Activated CD8-positive, alpha-beta memory T cell treated with anti-CD3 and anti-CD28 coated beads for 36 hours (primary cell): Measurements from ENCODE around the gene GH2. TPM values are rescaled to one million over a fixed set of nuclear protein-coding genes. Genes with fewer than 3 reads are reported as not detected.
"Not testable (repeated sequence)": the region's sequence is repeated elsewhere in the genome, so short reads cannot be mapped to it uniquely, and the experiment has no call there.

Experiments used
- CTCF ChIA-PET: fragments of 350-600 bp; sonication (Branson Sonifier 250); formaldehyde crosslinking; loops from one replicate; lab custom pipeline; 2021; ENCODE audit warnings: antibody characterized with exemption; lab: Charles Lee
- POLR2A ChIA-PET: fragments of 350-600 bp; sonication (Branson Sonifier 250); formaldehyde crosslinking; loops from one replicate; lab custom pipeline; 2021; ENCODE audit warnings: antibody characterized with exemption; lab: Charles Lee
- total RNA-seq, 2 experiments: library from RNA; stranded (reverse); gene quantifications; one replicate each; pipeline ENCODE4 v1.2.3, GENCODE V29; 2021

GH2 gene
- not detected for total RNA-seq

DNA sequence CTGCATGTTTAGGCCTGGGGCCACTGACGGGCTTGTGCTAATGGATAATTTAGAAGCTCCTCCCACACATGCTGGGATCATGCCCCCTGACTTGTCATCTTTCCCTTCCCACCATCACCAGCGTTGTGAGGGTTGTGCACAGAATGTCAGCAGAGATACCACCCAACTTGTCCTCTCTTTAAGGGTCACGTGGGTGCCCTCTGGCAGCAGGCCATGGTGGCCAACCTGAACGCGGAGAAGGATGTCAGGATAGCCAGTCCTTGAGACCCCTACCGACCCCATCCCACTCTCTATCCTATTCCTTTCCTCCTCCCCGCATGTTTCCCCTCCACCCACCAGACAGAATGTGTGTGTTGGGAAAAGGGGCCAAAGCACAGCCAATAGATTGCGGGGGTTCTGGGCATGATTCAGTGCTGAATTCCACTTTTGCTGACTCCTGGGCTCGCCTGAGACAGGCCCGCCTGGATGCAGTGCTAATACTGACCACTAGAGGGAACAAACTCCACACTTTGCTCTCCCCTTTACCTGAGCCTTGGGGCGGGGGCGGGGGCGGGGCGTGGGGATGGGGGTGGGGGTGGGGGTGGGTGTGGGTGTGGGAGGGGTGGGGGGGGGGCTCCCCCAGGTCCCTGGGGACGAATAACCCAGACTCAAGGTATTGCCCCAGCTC lies at the start of gene GH2:
GH2 (minus strand) TSS at position 10 of the 667 bp plus-strand sequence. CDS start 143 bp downstream, outside the sequence.
- POLR2A ChIA-PET = no interaction called here
- CTCF ChIA-PET = interaction anchor here (1.4 kb wide), 1 partner anchor 29 kb away, joined by 7 read pairs; the partner anchor contains the start of gene CSHL1

DNA sequence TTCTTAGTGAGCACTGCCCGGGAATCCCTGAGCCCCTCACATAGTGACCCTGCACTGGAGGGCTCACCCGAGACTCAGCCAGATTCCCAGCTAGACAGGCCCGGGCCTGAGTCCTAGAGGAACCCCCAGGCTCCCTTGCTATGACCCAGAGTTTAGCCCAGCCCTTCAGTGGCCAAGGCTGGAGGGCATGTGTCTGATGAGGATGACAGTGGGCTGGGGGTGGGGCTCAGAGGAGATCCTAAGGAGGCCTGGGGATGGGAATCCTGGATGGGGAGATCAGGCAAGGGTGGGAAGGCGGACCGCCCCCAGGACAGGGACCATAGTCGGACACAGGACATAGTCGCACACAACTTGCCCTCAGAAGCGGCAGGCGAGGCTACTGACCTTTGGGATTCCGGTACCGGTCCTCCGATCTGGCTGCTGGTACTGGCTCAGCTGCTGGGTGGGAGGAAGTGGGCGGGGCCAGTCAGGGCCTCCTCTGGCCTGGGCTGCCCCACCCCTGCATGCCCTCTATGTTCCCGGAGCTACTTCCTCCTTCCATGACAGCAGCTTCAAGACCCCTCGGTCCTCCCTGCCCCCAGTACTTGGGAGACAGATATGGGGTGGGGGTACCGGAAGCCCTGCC lies 49.3 kb upstream of the GH2 start:
- ChIA-PET POLR2A (interaction anchor here (1.2 kb wide), 1 partner anchor 199 kb away, joined by 4 read pairs; the partner anchor contains the start of gene ERN1), CTCF (interaction anchor here (1.1 to 1.8 kb wide), 3 partner anchors 12 to 94 kb away, joined by 3 to 5 read pairs (median 5); partner anchors contain the start of gene CSHL1)

DNA sequence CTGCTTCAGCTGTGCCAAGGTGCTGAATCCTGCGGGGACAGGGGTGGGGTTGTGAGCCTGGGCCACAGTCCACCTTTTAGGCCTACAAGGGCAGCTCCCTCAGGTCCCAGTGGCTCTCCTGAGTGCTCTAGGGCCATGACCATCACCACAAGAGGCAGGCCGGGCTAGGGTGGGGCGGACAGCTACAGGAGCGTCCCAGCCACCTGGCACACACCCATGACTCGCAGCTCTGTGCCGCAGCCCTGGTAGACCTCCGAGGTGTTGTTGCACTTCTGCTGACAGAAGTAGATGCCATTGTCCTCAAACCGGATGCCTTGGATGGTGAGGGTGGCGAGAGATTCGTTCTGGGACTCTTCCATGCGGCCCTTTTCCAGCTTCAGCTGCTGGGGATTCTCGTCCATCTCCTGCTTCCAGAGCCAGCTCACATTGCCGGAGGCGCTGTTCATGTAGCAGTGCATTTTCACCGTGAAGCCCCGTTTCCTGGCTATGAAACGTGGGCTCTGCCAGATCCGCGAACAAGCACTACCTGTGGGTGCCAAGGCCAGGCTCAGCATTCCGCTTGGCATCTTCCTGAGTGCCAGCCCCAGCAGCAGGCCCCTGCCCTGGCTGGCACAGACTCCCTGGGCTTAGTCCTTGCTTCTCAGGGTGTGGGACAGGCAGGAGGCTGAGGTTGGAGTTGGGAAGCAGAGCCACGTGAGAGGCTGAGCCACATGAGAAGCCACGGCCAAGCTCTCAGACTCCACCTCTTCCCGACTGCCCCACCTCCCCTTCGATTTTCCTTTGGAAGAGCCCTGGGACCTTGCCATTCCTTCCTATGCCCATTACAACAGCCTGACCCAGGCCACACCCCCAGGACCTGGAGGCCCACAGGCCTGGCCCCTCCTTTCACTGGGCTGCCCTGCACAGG lies 48.4 kb upstream of the GH2 start:
- ChIA-PET POLR2A (interaction anchor here (0.6 kb wide), 1 partner anchor 88 kb away, joined by 4 read pairs; no protein-coding TSS in a partner anchor), CTCF (interaction anchor here (1.1 to 1.8 kb wide), 5 partner anchors 11 to 95 kb away, joined by 3 to 5 read pairs (median 4); no protein-coding TSS in a partner anchor)

DNA sequence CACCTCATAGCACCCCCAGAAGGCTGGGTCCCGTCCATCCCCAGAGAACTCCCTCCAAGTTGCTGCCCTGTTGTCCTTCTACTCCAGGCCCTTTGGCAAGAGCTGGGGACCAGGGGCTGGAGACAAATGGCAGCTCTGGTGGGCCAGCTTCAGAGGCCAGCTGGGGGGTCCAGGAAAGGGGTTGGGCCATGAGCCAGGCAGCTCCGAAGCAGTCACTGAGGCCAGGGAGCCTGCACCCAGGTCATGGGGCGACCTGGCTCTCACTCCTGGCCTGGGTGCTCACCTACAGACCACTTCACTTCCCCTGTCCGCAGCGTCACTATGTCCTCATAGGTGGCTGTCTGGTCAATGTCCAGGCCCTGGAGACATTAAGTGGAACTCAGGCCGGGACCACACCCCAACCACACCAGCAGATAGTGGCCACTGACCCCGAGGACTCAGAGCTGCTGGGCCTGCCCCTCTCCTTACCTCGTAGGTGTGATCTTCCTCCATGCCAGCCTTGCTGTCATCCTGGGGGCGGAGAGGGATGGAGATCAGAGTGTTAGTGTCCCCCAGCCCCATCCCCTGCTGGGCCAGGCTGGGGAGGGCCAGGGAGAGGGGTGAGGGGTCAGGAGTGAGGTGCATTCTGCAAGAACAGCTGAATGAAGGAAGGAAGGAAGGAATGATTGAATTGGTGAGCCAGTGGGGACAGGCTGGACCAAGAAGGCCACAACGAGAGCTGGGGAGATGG lies 47.4 kb upstream of the GH2 start:
- POLR2A ChIA-PET = interaction anchor here (0.6 kb wide), 1 partner anchor 89 kb away, joined by 4 read pairs; no protein-coding TSS in a partner anchor

DNA sequence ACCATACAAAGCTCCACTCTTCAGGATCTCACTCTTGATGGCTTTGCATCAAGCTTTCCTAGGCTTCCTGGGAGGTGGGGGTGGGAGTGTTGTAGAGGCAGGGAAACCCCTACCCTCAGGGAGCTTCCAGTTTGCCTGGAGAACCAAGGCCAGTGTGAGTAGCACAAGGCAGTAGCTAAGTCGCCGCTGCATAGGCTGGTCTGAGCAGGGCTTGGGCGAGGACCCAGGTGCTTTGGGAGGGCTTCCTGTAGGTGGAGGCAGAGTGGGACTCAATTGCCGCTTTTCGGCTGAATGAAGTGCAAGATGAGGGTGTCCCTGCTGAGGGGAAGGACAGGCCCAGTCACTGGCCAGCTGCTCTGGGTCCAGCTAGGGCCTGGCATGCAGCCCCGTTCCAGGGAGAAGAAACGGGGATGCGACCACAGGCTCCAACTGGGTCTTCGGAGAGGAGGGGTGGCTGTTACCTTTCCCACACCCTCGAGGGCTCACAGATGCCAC lies 46.5 kb upstream of the GH2 start:
- CTCF ChIA-PET = interaction anchor here (0.6 to 1.0 kb wide), 3 partner anchors 9 to 95 kb away, joined by 3 to 5 read pairs (median 3); no protein-coding TSS in a partner anchor
- POLR2A ChIA-PET = no interaction called here

More for the DNA sequence above, 47.4 kb upstream of the GH2 start:
- CTCF ChIA-PET = interaction anchor here (0.6 to 1.2 kb wide), 5 partner anchors 10 to 94 kb away, joined by 3 to 4 read pairs (median 3); no protein-coding TSS in a partner anchor

DNA sequence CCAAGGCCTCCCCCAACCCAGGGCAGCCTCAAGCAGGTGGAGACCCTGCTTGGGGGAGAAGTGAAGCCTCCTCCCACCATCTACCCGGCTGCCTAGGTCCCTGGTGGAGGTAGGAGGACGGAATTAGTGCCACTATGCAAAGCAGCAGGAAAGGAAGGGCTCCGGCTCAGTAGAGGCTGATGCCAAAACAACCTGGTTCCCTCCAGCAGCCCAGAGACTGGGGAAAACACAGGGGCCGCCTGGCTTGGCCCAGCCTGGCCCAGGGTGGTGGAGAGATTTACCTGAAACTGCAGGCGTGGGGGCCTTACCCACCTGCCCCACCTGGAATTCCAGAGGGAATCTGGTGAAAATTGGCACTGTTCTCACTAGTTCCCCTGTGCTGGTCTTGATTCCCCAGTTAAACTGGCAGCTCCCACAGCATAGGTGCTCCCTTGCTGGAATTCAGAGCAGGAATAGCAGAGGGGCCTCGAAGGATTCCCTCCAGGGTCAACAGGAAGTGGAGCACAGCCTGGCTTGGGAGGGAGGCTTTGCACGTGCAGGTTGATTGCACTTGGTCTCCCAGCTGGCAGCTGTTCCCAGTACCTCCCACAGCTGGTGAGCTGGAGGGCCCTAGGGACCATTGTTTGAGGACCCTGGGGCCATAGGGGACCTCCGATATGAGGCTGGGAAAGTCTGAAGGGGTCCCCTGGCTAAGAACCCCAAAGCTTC lies 45.9 kb upstream of the GH2 start:
- CTCF ChIA-PET = interaction anchor here (1.0 kb wide), 1 partner anchor 8 kb away, joined by 5 read pairs; no protein-coding TSS in a partner anchor
- POLR2A ChIA-PET = no interaction called here

DNA sequence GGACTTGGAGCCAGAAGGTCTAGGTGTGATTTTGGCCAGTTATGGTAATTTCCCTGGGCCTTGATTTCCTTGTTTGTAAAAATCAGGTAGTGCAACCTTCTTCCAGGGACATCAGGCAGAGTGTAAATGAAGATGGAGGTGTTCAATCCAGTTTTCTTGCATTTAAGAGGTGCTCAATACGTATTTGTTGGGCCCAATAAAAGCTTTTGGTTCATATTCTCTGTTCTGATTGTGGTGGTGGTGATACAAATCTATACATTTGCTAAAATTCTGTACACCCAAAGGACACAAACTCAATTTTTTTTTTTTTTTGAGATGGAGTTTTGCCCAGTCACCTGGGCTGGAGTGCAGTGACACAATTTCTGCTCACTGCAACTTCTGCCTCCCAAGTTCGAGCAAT lies 44.4 kb upstream of the GH2 start:
- POLR2A ChIA-PET = no interaction called here
- CTCF ChIA-PET = interaction anchor here (0.7 to 1.1 kb wide), 2 partner anchors 100 to 124 kb away, joined by 3 read pairs; no protein-coding TSS in a partner anchor

DNA sequence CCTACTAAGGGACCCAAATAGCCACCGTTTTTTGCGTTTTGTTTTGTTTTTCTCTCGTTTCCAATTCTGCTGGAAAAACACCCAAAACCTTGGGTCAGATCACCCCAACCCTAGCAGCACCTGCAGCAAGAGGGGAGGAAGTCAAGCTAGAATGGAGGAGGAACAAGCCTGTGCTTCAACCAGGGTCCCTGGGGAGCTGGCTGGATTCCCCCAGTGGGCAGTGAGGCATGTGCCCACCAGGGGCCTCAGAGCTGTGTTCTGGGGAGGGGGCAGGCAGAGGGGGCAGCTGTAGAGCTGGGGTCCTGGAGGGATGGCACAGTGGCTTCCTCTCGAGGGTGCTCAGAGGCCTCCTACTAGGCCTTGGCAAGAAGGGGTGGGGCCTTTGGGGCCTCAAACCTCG lies 43.9 kb upstream of the GH2 start:
- CTCF ChIA-PET = interaction anchor here (0.7 to 1.3 kb wide), 3 partner anchors 21 to 124 kb away, joined by 3 to 4 read pairs (median 3); no protein-coding TSS in a partner anchor
- POLR2A ChIA-PET = no interaction called here

DNA sequence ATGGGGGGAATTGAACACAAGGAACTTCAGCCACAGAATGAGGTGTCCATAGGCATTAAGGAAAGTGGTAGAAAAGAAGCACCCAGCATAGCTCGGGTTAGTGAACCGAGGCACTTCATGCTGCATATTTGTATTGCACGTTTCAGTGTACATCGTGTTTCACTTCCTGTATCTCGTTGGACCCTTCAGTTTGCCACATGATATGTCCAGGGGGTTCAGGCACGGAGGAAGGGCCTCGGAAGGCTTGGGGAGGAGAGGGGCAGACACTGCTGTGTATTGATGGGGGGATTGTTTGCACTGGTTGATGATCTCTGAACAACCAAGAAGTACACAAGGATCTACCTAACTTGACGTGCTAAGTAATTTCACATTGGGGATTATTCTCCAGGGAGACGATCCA lies 40.7 kb upstream of the GH2 start:
- CTCF ChIA-PET = interaction anchor here (1.5 kb wide), 1 partner anchor 24 kb away, joined by 4 read pairs; no protein-coding TSS in a partner anchor
- POLR2A ChIA-PET = not testable (repeated sequence)

DNA sequence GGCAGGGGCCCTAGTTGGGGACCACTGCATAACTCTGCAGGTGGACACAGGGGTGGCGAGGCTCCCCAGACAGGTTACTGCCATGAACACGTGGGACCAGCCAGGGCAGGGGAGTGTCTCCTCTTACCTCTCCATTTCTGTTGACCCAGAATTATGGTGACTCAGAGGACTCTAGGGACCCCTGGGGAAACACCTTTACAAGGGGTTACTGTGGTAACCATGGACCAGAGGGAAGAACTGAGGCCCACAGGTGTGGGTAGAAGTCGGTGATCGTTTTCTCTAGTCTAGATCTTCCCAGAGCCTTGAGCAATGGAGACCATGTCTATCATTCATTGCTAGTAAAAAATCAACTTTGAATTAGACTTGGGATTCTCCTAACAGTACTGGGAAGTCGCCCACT lies 39.0 kb upstream of the GH2 start:
- ChIA-PET POLR2A (interaction anchor here (0.7 kb wide), 1 partner anchor 66 kb away, joined by 3 read pairs; no protein-coding TSS in a partner anchor), CTCF (interaction anchor here (1.1 to 3.6 kb wide), 5 partner anchors 26 to 109 kb away, joined by 3 to 36 read pairs (median 13); no protein-coding TSS in a partner anchor)

DNA sequence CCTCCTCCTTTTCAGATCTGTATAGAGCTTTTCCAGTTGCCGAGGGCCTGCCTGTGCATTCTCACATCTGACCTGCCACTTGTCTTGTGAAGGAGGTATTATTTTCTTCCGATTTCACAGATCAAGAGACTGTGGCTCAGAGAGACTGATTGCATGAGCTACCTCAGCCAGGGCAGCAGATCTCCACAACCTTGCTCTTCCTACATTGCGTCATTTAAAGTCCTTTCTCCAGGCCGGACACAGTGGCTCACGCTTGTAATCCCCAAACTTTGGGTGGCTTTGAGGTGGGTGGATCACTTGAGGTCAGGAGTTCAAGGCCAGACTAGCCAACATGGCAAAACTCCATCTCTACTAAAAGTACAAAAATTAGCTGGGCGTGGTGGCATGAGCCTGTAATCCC lies 38.3 kb upstream of the GH2 start:
- POLR2A ChIA-PET = not testable (repeated sequence)
- CTCF ChIA-PET = interaction anchor here (0.7 to 3.6 kb wide), 19 partner anchors 8 to 213 kb away, joined by 3 to 36 read pairs (median 5); partner anchors contain the start of genes CSHL1 and PRR29

DNA sequence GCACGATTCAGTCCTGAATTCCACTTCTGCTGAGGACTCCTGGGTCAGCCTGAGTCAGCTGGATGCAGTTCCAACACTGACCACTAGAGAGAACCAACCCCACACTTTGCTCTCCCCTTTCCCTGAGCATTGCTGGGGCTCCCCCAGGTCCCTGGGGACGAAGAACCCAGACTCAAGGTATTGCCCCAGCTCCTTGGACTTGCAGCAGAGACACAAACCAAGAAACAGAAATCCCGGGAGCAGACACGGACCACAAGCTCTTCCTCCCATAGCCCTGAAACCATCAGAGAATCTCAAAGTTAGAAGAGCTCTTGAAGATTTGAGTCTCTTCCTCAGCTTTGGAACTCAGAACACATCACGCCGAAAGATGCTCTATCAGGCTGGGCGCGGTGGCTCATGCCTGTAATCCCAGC lies 37.6 kb upstream of the GH2 start:
- ChIA-PET POLR2A (no interaction called here), CTCF (interaction anchor here (0.6 to 3.6 kb wide), 26 partner anchors 8 to 218 kb away, joined by 3 to 36 read pairs (median 5); partner anchors contain the start of genes CD79B, CSHL1, ICAM2 and PRR29)

DNA sequence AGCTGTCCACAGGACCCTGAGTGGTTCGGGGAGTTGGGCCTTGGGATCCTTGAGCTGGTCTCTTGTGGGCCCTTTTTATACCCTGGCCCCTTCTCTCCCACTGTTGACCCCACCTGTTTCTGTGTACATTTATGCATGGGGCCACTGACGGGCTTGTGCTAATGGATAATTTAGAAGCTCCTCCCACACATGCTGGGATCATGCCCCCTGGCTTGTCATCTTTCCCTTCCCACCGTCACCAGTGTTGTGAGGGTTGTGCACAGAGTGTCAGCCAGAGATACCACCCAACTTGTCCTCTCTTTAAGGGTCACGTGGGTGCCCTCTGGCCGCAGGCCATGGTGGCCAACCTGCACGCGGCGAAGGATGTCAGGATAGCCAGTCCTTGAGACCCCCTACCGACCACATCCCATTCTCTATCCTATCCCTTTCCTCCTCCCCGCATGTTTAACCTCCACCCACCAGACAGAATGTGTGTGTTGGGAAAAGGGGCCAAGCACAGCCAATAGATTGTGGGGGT lies 37.1 kb upstream of the GH2 start, which contains the start of gene GH1:
GH1 (minus strand) TSS at position 51 of the 517 bp plus-strand sequence. CDS start 63 bp downstream, outside the sequence.
- POLR2A ChIA-PET = not testable (repeated sequence)
- CTCF ChIA-PET = interaction anchor here (0.6 to 3.6 kb wide), 27 partner anchors 8 to 218 kb away, joined by 3 to 36 read pairs (median 5); partner anchors contain the start of genes CD79B, CSHL1 and ICAM2

DNA sequence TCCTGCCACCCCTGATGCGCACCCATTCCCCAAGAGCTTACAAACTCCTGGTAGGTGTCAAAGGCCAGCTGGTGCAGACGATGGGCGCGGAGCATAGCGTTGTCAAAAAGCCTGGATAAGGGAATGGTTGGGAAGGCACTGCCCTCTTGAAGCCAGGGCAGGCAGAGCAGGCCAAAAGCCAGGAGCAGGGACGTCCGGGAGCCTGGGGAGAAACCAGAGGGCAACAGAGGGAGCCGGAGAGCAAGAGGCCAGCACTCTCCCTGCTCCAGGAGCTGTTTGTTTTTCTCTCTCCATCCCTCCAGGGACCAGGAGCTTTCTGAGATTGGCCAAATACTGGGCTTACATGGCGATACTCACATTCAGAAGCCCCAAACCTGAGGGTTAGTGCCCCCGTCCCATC lies 36.6 kb upstream of the GH2 start:
- CTCF ChIA-PET = interaction anchor here (0.6 to 3.6 kb wide), 12 partner anchors 14 to 215 kb away, joined by 3 to 36 read pairs (median 12); partner anchors contain the start of gene CD79B

DNA sequence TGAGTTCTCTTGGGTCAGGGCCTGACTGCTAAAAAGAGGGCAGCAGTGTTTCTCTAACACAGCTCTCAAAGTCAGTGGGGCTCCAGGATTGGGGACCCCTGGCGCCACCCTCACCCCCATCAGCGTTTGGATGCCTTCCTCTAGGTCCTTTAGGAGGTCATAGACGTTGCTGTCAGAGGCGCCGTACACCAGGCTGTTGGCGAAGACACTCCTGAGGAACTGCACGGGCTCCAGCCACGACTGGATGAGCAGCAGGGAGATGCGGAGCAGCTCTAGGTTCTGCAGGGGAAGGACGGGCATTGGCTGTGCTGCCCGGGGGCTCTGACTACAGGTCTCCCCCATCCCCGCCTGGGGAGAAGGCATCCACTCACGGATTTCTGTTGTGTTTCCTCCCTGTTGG lies 35.9 kb upstream of the GH2 start:
- ChIA-PET CTCF (interaction anchor here (0.6 to 3.6 kb wide), 6 partner anchors 29 to 216 kb away, joined by 3 to 36 read pairs (median 12); no protein-coding TSS in a partner anchor), POLR2A (no interaction called here)

More for the DNA sequence above, 36.6 kb upstream of the GH2 start:
- POLR2A ChIA-PET = no interaction called here

DNA sequence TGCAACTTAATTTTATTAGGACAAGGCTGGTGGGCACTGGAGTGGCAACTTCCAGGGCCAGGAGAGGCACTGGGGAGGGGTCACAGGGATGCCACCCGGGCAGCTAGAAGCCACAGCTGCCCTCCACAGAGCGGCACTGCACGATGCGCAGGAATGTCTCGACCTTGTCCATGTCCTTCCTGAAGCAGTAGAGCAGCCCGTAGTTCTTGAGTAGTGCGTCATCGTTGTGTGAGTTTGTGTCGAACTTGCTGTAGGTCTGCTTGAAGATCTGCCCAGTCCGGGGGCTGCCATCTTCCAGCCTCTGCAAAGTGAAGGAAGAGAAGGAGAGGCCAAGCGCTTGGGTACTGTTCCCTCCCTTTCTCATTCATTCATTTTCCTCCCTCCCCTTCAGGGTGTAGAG lies 35.5 kb upstream of the GH2 start:
- CTCF ChIA-PET = interaction anchor here (1.3 to 3.6 kb wide), 5 partner anchors 12 to 216 kb away, joined by 3 to 36 read pairs (median 21); no protein-coding TSS in a partner anchor

More for the DNA sequence above, 35.5 kb upstream of the GH2 start:
- POLR2A ChIA-PET = not testable (repeated sequence)
